GM20000 (cell line): Measurements from ENCODE around the gene ADK.
"Not testable (repeated sequence)": the region's sequence is repeated elsewhere in the genome, so short reads cannot be mapped to it uniquely, and the experiment has no call there.

Source experiments
- DNase-seq: peaks from one replicate; pipeline ENCODE4 v3.0.0; 2012; ENCODE audit warnings: low spot score
- TF ChIP-seq, protein P1 (sequence below): IDR thresholded peaks from 2 replicates; pipeline ENCODE4 v1.5.1; 2012; ENCODE audit warnings: mild to moderate bottlenecking, control low read depth; ENCODE audit errors: extremely low read depth, missing control alignments

Gene ADK

GRCh38 chr10:74523199-74523598, 372.2 kb downstream of the ADK start:
- TF ChIP-seq, protein P1, sequence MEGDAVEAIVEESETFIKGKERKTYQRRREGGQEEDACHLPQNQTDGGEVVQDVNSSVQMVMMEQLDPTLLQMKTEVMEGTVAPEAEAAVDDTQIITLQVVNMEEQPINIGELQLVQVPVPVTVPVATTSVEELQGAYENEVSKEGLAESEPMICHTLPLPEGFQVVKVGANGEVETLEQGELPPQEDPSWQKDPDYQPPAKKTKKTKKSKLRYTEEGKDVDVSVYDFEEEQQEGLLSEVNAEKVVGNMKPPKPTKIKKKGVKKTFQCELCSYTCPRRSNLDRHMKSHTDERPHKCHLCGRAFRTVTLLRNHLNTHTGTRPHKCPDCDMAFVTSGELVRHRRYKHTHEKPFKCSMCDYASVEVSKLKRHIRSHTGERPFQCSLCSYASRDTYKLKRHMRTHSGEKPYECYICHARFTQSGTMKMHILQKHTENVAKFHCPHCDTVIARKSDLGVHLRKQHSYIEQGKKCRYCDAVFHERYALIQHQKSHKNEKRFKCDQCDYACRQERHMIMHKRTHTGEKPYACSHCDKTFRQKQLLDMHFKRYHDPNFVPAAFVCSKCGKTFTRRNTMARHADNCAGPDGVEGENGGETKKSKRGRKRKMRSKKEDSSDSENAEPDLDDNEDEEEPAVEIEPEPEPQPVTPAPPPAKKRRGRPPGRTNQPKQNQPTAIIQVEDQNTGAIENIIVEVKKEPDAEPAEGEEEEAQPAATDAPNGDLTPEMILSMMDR = no peak
- DNase-seq = no peak

GRCh38 chr10:74525885-74526284, 374.9 kb downstream of the ADK start:
- DNase-seq = no peak
- TF ChIP-seq, protein P1 = no peak

DNA sequence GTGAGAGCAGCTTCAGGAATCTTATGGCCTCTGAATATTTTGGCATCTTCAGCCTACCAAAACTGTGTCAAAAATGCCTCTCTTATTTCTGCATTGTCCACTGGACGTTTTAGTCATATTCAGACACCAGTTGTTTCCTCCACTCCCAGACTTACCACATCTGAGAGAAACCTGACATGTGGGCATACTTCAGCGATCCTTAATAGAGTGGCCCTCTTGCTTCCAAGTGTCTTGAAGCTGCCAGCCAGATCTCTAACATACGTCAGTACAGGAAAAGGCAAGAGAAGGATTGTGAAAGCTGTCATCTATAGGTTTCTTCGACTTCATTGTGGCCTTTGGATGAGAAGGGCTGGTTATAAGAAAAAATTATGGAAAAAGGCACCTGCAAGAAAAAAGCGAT, 376.6 kb downstream of the ADK start:
- not testable (repeated sequence) for DNase-seq

DNA sequence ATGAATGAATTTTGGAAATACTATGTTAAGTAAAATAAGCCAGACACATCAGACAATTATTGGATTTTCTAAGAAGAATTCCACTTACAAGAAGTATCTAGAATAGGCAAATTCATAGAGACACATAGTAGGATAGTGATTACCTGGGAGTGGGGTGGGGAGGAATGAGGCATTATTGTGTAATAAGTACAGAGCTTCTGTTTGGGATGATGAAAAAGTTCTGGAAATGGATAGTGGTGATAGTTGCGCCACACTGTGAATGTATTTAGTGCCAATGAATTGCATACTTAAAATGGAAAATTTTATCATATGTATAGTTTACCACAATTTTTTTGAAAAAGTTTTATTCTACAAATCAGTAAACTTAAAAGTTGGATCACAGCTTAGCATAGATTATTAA, 378.2 kb downstream of the ADK start:
- TF ChIP-seq, protein P1 = no peak
- DNase-seq = no peak

DNA sequence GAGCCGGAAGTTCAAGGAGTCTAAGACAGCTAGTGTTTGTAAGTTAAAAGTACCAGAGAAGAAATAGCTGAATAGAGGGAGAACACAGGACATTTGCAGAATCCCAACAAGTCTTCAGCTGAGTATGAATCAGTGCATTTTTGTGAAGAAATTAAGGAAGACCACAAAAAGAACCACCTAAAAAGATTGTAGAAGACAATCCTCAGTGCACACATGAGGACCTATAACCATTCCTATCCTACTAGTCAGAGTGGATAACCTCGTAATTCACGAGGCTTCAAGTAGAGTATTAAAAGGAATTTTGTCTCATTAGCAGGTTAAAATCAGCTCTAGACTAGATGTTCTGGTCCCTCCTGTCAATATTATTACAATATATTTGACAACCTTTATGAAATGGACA, 380.0 kb downstream of the ADK start:
- TF ChIP-seq, protein P1 = no peak
- no peak for DNase-seq

DNA sequence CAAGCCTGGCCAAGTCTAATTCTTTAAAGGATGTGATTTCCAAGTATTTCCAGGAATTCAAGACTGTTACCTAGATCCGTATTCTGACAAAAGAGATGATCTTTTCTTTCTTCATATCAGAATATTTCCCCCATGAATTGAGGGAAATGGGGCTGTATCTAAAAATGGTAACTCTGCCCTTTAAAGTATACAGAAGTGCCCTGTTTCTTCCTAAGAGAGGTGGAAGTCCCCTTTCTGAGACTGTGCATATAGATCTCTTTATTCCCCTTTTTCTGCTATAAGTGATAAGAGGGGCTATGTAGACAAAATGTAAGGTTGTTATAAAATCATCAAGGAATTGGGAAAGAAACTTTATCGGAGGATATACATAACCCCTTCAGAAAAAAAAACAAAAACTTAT, 388.3 kb downstream of the ADK start:
- no peak for DNase-seq

DNA sequence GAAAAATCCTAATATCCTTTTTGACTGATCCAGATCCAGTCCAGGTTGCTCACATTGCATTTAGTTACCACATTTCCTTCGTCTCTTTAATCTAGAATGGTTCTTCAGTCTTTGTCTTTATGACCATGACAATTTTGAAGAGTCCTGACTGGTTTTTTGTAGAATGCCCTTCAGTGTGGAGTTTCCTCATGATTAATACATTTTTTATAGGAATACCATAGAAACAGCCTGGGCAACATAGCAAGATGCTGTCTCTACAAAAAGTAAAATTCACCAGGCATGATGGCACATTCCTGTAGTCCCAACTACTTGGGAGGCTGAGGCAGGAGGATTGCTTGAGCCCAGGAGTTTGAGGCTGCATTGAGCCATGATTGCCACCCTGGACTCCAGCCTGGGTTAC, 390.4 kb downstream of the ADK start:
- no peak for DNase-seq
- TF ChIP-seq, protein P1 = no peak

More for the DNA sequence above, 388.3 kb downstream of the ADK start:
- TF ChIP-seq, protein P1 = no peak

GRCh38 chr10:74542077-74542476, 391.1 kb downstream of the ADK start:
- TF ChIP-seq, protein P1 = no peak
- no peak for DNase-seq
